NT2/D1 (cell line): ENCODE data around the gene LSM10.

ENCODE experiments used
- SUZ12 ChIP-seq: IDR thresholded peaks from 2 replicates; pipeline ENCODE4 v1.6.1; 2011; ENCODE audit not compliant: insufficient read length, insufficient read depth; ENCODE audit errors: extremely low read depth
- ZNF274 ChIP-seq: IDR thresholded peaks from 2 replicates; pipeline ENCODE4 v1.6.1; 2011; ENCODE audit warnings: mild to moderate bottlenecking, low read depth, low read length

GRCh38 chr1:36366091-36366661 lies 31.5 kb downstream of the LSM10 start:
- TF ChIP-seq SUZ12 (no peak), ZNF274 (no peak)
